ENCODE measurements around the gene OXLD1. TPM values are rescaled to one million over a fixed set of nuclear protein-coding genes. Genes with fewer than 3 reads are reported as not detected.

OXLD1 gene
- total and polyA plus RNA-seq, 4 donors = 8.9 to 77.7 (median 48.2) TPM

GRCh38 chr17:81672954-81673353 lies 6.5 kb upstream of the OXLD1 start:
- Histone ChIP-seq H3K27ac (ENCODE audit: low read depth in 1 of 2, low read length in 1 of 2) (no peak overlapping the region), H3K9me3 (ENCODE audit: control insufficient read depth in 4 of 4, insufficient read depth in 3 of 4, low read length in 3 of 4) (no peaks in the 10 kb centered on the region), H3K4me1 (ENCODE audit: control insufficient read depth in 5 of 5, insufficient read depth in 5 of 5, low read length in 5 of 5) (peaks cover 0 to 3% (median 0%) of the 10 kb centered on the region in 5 donors), H3K9ac (ENCODE audit: insufficient read depth in 1 of 2, low read length in 2 of 2) (no peak overlapping the region), H3K36me3 (ENCODE audit: control insufficient read depth in 4 of 4, insufficient read depth in 4 of 4, low read length in 4 of 4) (peaks cover 11 to 42% (median 13%) of the 10 kb centered on the region in 4 donors), H3K27me3 (ENCODE audit: control insufficient read depth in 3 of 3, insufficient read depth in 3 of 3, low read length in 2 of 3) (no peaks in the 10 kb centered on the region), H3K4me3 (no peak overlapping the region)
- TF ChIP-seq CTCF (IDR thresholded peaks at IDR 0.05; ENCODE audit: control extremely low read depth, extremely low read depth) = no peak
- no peak for ATAC-seq (ENCODE audit: insufficient read depth, low FRiP score)
- no peak for DNase-seq
- WGBS, 2 donors = 95% methylated on average over 15 to 16 of the region's 16 CpGs

GRCh38 chr17:81672504-81672903 lies 6.1 kb upstream of the OXLD1 start:
- H3K27ac ChIP-seq (ENCODE audit: low read depth in 1 of 2, low read length in 1 of 2) = no peak overlapping the region
- 82 to 96% methylated on average over 18 of the region's 18 CpGs for WGBS, 2 donors
- H3K9me3 ChIP-seq (ENCODE audit: control insufficient read depth in 4 of 4, insufficient read depth in 3 of 4, low read length in 3 of 4) = no peaks in the 10 kb centered on the region
- ATAC-seq (ENCODE audit: insufficient read depth, low FRiP score) (no peak), DNase-seq (no peak)
- no peaks in the 10 kb centered on the region for H3K27me3 ChIP-seq (ENCODE audit: control insufficient read depth in 3 of 3, insufficient read depth in 3 of 3, low read length in 2 of 3)
- no peak overlapping the region for H3K9ac ChIP-seq (ENCODE audit: insufficient read depth in 1 of 2, low read length in 2 of 2)
- H3K4me3 ChIP-seq = no peak overlapping the region
- no peak for TF ChIP-seq CTCF (IDR thresholded peaks at IDR 0.05; ENCODE audit: control extremely low read depth, extremely low read depth)
- H3K4me1 ChIP-seq (ENCODE audit: control insufficient read depth in 5 of 5, insufficient read depth in 5 of 5, low read length in 5 of 5) = peaks cover 0 to 7% (median 2%) of the 10 kb centered on the region in 5 donors
- peaks cover 11 to 42% (median 13%) of the 10 kb centered on the region in 4 donors for H3K36me3 ChIP-seq (ENCODE audit: control insufficient read depth in 4 of 4, insufficient read depth in 4 of 4, low read length in 4 of 4)

GRCh38 chr17:81667754-81668153 lies 1.3 kb upstream of the OXLD1 start:
- H3K36me3 ChIP-seq (ENCODE audit: control insufficient read depth in 4 of 4, insufficient read depth in 4 of 4, low read length in 4 of 4) = peaks cover 6 to 30% (median 10%) of the 10 kb centered on the region in 4 donors
- WGBS, 2 donors = 79 to 85% methylated on average over 18 of the region's 18 CpGs

More at GRCh38 chr17:81667754-81668153, 1.3 kb upstream of the OXLD1 start:
- DNase-seq (no peak), ATAC-seq (ENCODE audit: insufficient read depth, low FRiP score) (no peak)
- H3K4me1 ChIP-seq (ENCODE audit: control insufficient read depth in 5 of 5, insufficient read depth in 5 of 5, low read length in 5 of 5) = peaks cover 0 to 17% (median 4%) of the 10 kb centered on the region in 5 donors
- no peak overlapping the region for H3K27ac ChIP-seq (ENCODE audit: low read depth in 1 of 2, low read length in 1 of 2)
- H3K9me3 ChIP-seq (ENCODE audit: control insufficient read depth in 4 of 4, insufficient read depth in 3 of 4, low read length in 3 of 4) = no peaks in the 10 kb centered on the region
- no peak overlapping the region for H3K4me3 ChIP-seq
- no peak overlapping the region for H3K9ac ChIP-seq (ENCODE audit: insufficient read depth in 1 of 2, low read length in 2 of 2)
- no peak for TF ChIP-seq CTCF (IDR thresholded peaks at IDR 0.05; ENCODE audit: control extremely low read depth, extremely low read depth)
- H3K27me3 ChIP-seq (ENCODE audit: control insufficient read depth in 3 of 3, insufficient read depth in 3 of 3, low read length in 2 of 3) = no peaks in the 10 kb centered on the region

All from lung (tissue), 12 donors.